GM23248 (cell line): Measurements from ENCODE around the gene ADGRD1. TPM values are rescaled to one million over a fixed set of nuclear protein-coding genes. Genes with fewer than 3 reads are reported as not detected.
A peak's percentile ranks its signal among the peaks of the same experiment; 100 is the strongest.

Experiments used
- DNase-seq: peaks from one replicate; pipeline ENCODE4 v3.0.0-alpha.2; 2015
- H2AFZ ChIP-seq: fragments of 200-600 bp; sonication (generic); 2 replicates; pipeline ENCODE4 v1.6.1; 2016; ENCODE audit warnings: antibody characterized with exemption
- H3F3A ChIP-seq: fragments of 200-600 bp; sonication (generic); 2 replicates; pipeline ENCODE4 v1.6.1; 2016; ENCODE audit warnings: mild to moderate bottlenecking, antibody characterized with exemption, mixed run types; ENCODE audit not compliant: insufficient read depth
- H3K27ac ChIP-seq: fragments of 200-600 bp; sonication (generic); 2 replicates; pipeline ENCODE4 v1.5.1; 2016; ENCODE audit warnings: mild to moderate bottlenecking
- H3K27me3 ChIP-seq: fragments of 200-600 bp; sonication (generic); replicated peaks from 2 replicates; pipeline ENCODE4 v1.6.1; 2016; ENCODE audit warnings: mild to moderate bottlenecking; ENCODE audit not compliant: insufficient read depth
- H3K36me3 ChIP-seq: fragments of 200-600 bp; sonication (generic); 2 replicates; pipeline ENCODE4 v1.6.1; 2016; ENCODE audit warnings: low read depth, mild to moderate bottlenecking
- H3K4me1 ChIP-seq: fragments of 200-600 bp; sonication (generic); 2 replicates; pipeline ENCODE4 v1.6.1; 2016; ENCODE audit warnings: mild to moderate bottlenecking; ENCODE audit not compliant: insufficient read depth
- H3K4me2 ChIP-seq: fragments of 200-600 bp; sonication (generic); one replicate; pipeline ENCODE4 v1.6.1; 2016; ENCODE audit warnings: mild to moderate bottlenecking; ENCODE audit not compliant: unreplicated experiment
- H3K4me3 ChIP-seq: fragments of 200-600 bp; sonication (generic); 2 replicates; pipeline ENCODE4 v1.5.1; 2016; ENCODE audit warnings: mild to moderate bottlenecking
- H3K79me2 ChIP-seq: fragments of 200-600 bp; sonication (generic); 2 replicates; pipeline ENCODE4 v1.6.1; 2016; ENCODE audit warnings: mild to moderate bottlenecking; ENCODE audit not compliant: insufficient read depth
- H3K9ac ChIP-seq: fragments of 200-600 bp; sonication (generic); 2 replicates; pipeline ENCODE4 v1.6.1; 2016; ENCODE audit warnings: mild to moderate bottlenecking
- H3K9me2 ChIP-seq: fragments of 200-600 bp; sonication (generic); 2 replicates; pipeline ENCODE4 v1.6.1; 2016; ENCODE audit warnings: mixed run types, mild to moderate bottlenecking, moderate library complexity; ENCODE audit not compliant: insufficient read depth
- H3K9me3 ChIP-seq: fragments of 200-600 bp; sonication (generic); one replicate; pipeline ENCODE4 v1.6.1; 2017; ENCODE audit warnings: low read depth
- H4K20me1 ChIP-seq: fragments of 200-600 bp; sonication (generic); 2 replicates; pipeline ENCODE4 v1.6.0; 2016; ENCODE audit not compliant: insufficient read depth
- EZH2 ChIP-seq: fragments of 200-600 bp; sonication (generic); IDR thresholded peaks from 2 replicates; pipeline ENCODE4 v1.6.1; 2018; ENCODE audit warnings: antibody characterized with exemption, mild to moderate bottlenecking; ENCODE audit not compliant: insufficient read depth, poor library complexity, severe bottlenecking
- EZH2phosphoT487 ChIP-seq: fragments of 200-600 bp; sonication (generic); IDR thresholded peaks from 2 replicates; pipeline ENCODE4 v1.6.1; 2018; ENCODE audit warnings: antibody characterized with exemption, moderate library complexity, mild to moderate bottlenecking, low read depth; ENCODE audit not compliant: insufficient read depth
- WGBS, 2 experiments: methylation state at CpG; one replicate each; pipeline ENCODE4 v1.1.6; 2015 to 2017; ENCODE audit warnings: low lambda C conversion rate in 2 of 2, low coverage in 1 of 2; ENCODE audit errors: missing lambda C conversion rate in 2 of 2; 5-methylcytosine and 5-hydroxymethylcytosine counted together
- in situ Hi-C: fragments of 300-500 bp; cut with MboI; formaldehyde crosslinking; loops from 2 replicates; pipeline ENCODE4 v1.15.0; 2020
- polyA plus RNA-seq: library from polyadenylated mRNA; unstranded; fragments of >200 nt; fragmentation: Nextera tagmentation; extraction: Ambion mirVana; gene quantifications from 2 replicates; pipeline ENCODE4 v1.2.1, GENCODE V29; 2016
- total RNA-seq: library from RNA; depleted of rRNA; stranded (reverse); fragments of >200 nt; shearing (Covaris generic); gene quantifications from 2 replicates; pipeline ENCODE4 v1.2.3, GENCODE V29; 2014

The ADGRD1 gene
- total and polyA plus RNA-seq, 2 experiments from 2014 or later: 7.9 to 11.2 TPM

DNA sequence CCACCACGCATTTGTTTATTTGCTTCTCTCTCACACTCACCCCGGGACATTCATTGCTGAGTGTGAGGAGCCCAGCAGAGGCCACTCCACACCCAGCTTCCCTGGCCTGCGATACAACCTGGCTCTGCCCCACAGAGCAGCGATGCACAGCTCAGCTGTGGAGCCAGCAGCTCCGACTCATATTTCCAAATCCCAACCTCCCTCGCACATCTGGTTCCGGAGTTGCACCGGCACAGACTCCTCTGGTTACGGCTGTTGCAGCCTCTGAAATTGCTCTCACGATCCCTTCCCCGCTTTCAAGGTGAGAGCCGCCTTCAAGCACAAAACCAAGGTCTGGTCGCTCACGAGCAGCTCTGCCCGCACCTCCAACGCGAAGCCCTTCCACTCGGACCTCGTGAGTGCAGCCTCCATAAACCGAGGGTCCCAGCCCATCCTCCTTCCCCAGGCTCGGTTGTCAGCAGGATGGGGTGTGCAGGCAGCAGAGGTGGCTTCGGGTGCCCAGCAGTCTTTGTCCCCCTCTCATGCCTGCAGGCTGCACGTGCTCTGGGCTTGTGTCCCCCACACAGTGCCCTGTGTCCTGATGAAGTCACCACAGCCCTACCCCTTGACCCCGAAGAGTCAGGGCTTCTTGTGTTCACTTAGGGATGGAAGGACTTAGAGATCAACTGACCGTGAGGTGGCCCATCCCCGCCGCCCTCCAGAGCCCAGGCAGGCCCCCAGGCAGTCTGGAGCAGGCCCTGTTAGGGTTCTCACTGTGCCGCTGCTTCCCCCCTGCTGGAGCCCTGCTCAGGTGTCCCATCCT is 184.3 kb downstream of the ADGRD1 start:
- TF ChIP-seq EZH2phosphoT487: no peak
- no peak for TF ChIP-seq EZH2
- Histone ChIP-seq H3K36me3 (no peaks in the 10 kb centered on the region), H3K4me3 (no peak overlapping the region), H3K27ac (no peak overlapping the region), H3F3A (no peaks in the 10 kb centered on the region), H3K79me2 (no peaks in the 10 kb centered on the region), H3K9ac (no peak overlapping the region), H3K4me2 (no peak overlapping the region), H2AFZ (no peak overlapping the region), H3K9me2 (no peaks in the 10 kb centered on the region), H3K4me1 (no peaks in the 10 kb centered on the region), H3K27me3 (no peaks in the 10 kb centered on the region), H4K20me1 (no peaks in the 10 kb centered on the region), H3K9me3 (no peaks in the 10 kb centered on the region)
- in situ Hi-C loops: no loop called here
- DNase-seq: peak; percentile 47
- 57 to 58% methylated on average over 28 of the region's 28 CpGs for WGBS, 2 experiments

DNA sequence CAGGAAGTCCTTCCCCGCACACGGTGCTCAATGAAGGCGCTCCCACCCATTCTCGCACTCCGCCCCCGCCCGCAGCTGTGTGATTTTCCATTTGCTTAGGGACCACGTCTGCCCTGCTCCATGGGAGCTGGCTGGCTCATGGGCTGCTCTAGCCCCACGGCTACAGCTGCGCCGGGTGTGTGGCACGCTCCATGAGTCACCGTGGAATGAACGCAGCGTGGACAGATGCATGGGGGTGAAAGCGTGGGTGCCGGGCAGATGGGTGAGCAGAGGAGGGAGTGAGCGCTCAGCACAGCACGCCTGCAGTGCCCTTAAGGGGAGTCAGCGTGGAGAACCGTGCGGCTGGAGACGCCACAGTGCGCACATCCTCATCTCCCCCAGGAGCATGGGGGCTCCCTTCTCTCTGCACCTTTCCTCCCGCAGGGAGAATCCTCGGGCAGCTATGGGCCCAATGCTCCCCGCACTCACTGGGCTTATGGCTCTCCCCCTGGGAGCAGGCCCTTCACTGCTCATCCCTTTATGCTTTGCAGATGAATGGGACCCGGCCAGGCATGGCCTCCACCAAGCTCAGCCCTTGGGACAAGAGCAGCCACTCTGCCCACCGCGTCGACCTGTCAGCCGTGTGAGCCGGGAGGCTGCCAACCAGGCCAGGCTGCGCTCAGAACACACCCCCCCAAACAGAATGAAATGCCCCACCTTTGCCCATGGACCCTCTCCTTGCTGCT is 185.1 kb downstream of the ADGRD1 start:
- TF ChIP-seq EZH2phosphoT487 (no peak), EZH2 (no peak)
- Histone ChIP-seq H3F3A (no peaks in the 10 kb centered on the region), H3K9me3 (no peaks in the 10 kb centered on the region), H2AFZ (no peak overlapping the region), H3K4me2 (no peak overlapping the region), H3K36me3 (no peaks in the 10 kb centered on the region), H3K27ac (no peak overlapping the region), H3K9me2 (no peaks in the 10 kb centered on the region), H3K4me1 (no peaks in the 10 kb centered on the region), H4K20me1 (no peaks in the 10 kb centered on the region), H3K79me2 (no peaks in the 10 kb centered on the region), H3K27me3 (no peaks in the 10 kb centered on the region), H3K4me3 (no peak overlapping the region), H3K9ac (no peak overlapping the region)
- in situ Hi-C loops: no loop called here
- no peak for DNase-seq
- 86 to 87% methylated on average over 34 of the region's 34 CpGs for WGBS, 2 experiments

DNA sequence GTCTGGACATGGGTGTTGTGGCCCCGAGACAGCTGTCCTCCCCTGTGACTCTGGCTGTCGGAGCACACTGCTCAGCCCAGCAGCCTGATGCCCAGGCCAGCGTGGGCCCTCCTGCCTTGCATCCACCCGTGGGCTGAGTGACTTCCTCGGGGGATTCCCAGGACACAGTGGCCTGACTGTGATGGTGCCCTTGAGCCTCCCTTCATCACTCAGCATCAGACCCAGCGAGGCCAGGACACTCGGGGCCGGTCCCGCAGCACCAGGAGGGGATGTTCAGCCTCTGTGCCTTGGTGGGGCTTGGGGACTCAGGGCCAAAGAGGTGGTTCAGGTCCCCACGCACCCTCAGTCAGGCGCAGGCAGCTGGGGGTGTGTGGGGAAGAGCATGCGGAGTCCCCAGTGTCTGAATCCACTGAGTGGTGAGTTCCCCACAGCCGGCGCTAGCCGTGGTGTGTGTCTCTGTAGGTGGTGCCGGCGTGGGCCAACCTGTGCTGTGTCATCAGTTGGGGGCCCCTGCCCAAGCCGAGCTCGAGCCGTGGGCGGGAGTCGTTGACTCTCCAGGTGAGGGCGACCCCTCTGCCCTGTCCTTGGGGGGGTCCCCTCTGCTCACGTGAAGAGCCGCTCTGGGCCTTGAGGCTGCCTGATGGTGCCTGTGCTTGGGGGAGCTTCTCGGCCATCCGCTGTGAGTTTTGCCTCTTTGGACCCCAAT is 185.8 kb downstream of the ADGRD1 start:
- Histone ChIP-seq H3K4me3 (no peak overlapping the region), H3F3A (no peaks in the 10 kb centered on the region), H2AFZ (no peak overlapping the region), H3K4me1 (no peaks in the 10 kb centered on the region), H3K27me3 (no peaks in the 10 kb centered on the region), H3K9me2 (no peaks in the 10 kb centered on the region), H3K36me3 (no peaks in the 10 kb centered on the region), H3K4me2 (no peak overlapping the region), H3K27ac (no peak overlapping the region), H3K9me3 (no peaks in the 10 kb centered on the region), H3K79me2 (no peaks in the 10 kb centered on the region), H3K9ac (no peak overlapping the region), H4K20me1 (no peaks in the 10 kb centered on the region)
- no peak for DNase-seq
- in situ Hi-C loops: no loop called here
- TF ChIP-seq EZH2phosphoT487: no peak
- TF ChIP-seq EZH2: no peak
- WGBS, 2 experiments: 77% methylated on average over 18 to 24 of the region's 27 CpGs

DNA sequence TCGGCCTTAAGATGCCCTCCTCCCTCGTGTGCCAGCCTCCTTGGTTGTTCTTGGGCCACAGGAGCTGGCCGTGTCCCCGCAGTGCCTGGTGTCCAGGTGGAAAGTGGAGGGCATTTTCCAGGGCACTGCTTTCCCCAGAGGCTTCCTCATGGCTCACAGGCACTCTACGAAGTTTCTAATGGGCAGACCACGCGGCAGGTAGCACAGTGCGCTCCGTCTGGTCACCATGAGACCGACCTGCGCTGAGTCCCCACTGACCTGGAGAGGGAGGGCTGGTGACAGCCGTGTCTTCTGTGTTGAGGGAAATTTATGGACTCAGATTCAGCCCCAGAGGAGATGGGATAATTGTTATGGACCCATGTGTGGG is 186.3 kb downstream of the ADGRD1 start:
- Histone ChIP-seq H3K79me2 (no peaks in the 10 kb centered on the region), H3K4me3 (no peak overlapping the region), H3K27me3 (no peaks in the 10 kb centered on the region), H2AFZ (no peak overlapping the region), H3K36me3 (no peaks in the 10 kb centered on the region), H3K9me2 (no peaks in the 10 kb centered on the region), H3K9me3 (no peaks in the 10 kb centered on the region), H3K4me2 (no peak overlapping the region), H3K27ac (no peak overlapping the region), H3K4me1 (no peaks in the 10 kb centered on the region), H4K20me1 (no peaks in the 10 kb centered on the region), H3K9ac (no peak overlapping the region), H3F3A (no peaks in the 10 kb centered on the region)
- no peak for DNase-seq
- WGBS, 2 experiments: 60 to 70% methylated on average over 12 of the region's 12 CpGs
- in situ Hi-C loops: no loop called here
- no peak for TF ChIP-seq EZH2
- TF ChIP-seq EZH2phosphoT487: no peak
